Lung (tissue), 12 donors: ENCODE measurements around the gene CDK14. TPM values are rescaled to one million over a fixed set of nuclear protein-coding genes. Genes with fewer than 3 reads are reported as not detected.

Source experiments
- ATAC-seq: fragments of 200-7000 bp; cut with Tn5 transposase; one replicate; pipeline ENCODE4 v1.9.1; 2020; ENCODE audit warnings: moderate number of reproducible peaks; ENCODE audit not compliant: insufficient read depth, low FRiP score
- DNase-seq, 3 donors: peaks; one replicate each; pipeline ENCODE4 v3.0.0-alpha.2; 2013 to 2017
- H3K27ac ChIP-seq, 2 donors: one replicate each; pipeline ENCODE4 v1.5.1; 2013; ENCODE audit warnings: mild to moderate bottlenecking in 2 of 2, moderate library complexity in 2 of 2, control low read depth in 1 of 2, inconsistent platforms in 1 of 2, low read depth in 1 of 2, low read length in 1 of 2
- H3K27me3 ChIP-seq, 3 donors: one replicate each; pipeline ENCODE4 v1.5.1; 2013; ENCODE audit warnings: low read length in 2 of 3; ENCODE audit not compliant: control insufficient read depth in 3 of 3, insufficient read depth in 3 of 3
- H3K36me3 ChIP-seq, 4 donors: one replicate each; pipeline ENCODE4 v1.5.1; 2013; ENCODE audit warnings: low read length in 4 of 4, mild to moderate bottlenecking in 1 of 4, moderate library complexity in 1 of 4; ENCODE audit not compliant: control insufficient read depth in 4 of 4, insufficient read depth in 4 of 4
- H3K4me1 ChIP-seq, 5 donors: one replicate each; pipeline ENCODE4 v1.5.1; 2013; ENCODE audit warnings: low read length in 5 of 5, mild to moderate bottlenecking in 2 of 5, moderate library complexity in 1 of 5; ENCODE audit not compliant: control insufficient read depth in 5 of 5, insufficient read depth in 5 of 5
- H3K4me3 ChIP-seq: one replicate; pipeline ENCODE4 v1.5.1; 2013; ENCODE audit warnings: mild to moderate bottlenecking, control low read depth, moderate library complexity
- H3K9ac ChIP-seq, 2 donors: one replicate each; pipeline ENCODE4 v1.5.1; 2013; ENCODE audit warnings: low read length in 2 of 2, control low read depth in 1 of 2; ENCODE audit not compliant: insufficient read depth in 1 of 2
- H3K9me3 ChIP-seq, 4 donors: one replicate each; pipeline ENCODE4 v1.5.1; 2013; ENCODE audit warnings: low read length in 3 of 4, mild to moderate bottlenecking in 1 of 4, moderate library complexity in 1 of 4; ENCODE audit not compliant: control insufficient read depth in 4 of 4, insufficient read depth in 3 of 4
- WGBS, 2 donors: extraction: QIAGEN DNeasy Blood & Tissue Kit; methylation state at CpG; one replicate each; pipeline ENCODE4 v1.1.7; 2013; 5-methylcytosine and 5-hydroxymethylcytosine counted together
- polyA plus RNA-seq, 2 donors: library from polyadenylated mRNA; stranded (reverse); fragments of 200-250 nt; gene quantifications; one replicate each; pipeline ENCODE4 v1.2.1, GENCODE V29; 2013
- total RNA-seq, 2 donors: library from RNA; depleted of rRNA in 1 of 2; stranded (reverse); fragments of >200 nt in 1 of 2; gene quantifications; one replicate each; pipeline ENCODE4 v1.2.1, GENCODE V29; 2014 to 2021
- TF ChIP-seq, protein P1 (sequence below): IDR thresholded peaks from 2 replicates; pipeline ENCODE4 v1.5.1; 2012; ENCODE audit warnings: mild to moderate bottlenecking; ENCODE audit errors: control extremely low read depth, extremely low read depth
- donor health status: control.
- donor health status: control.
- donor health status: Bipolar disorder and iron deficiency.
- donor health status: healthy.
- donor health status: DM: yes; HTN: yes; CAD: no.

The CDK14 gene
- total and polyA plus RNA-seq, 4 donors = 4.3 to 117 (median 18.9) TPM

- Histone ChIP-seq H3K9ac (no peak overlapping the region), H3K9me3 (no peaks in the 10 kb centered on the region), H3K4me1 (peaks cover 0 to 36% (median 0%) of the 10 kb centered on the region in 5 donors), H3K36me3 (no peaks in the 10 kb centered on the region), H3K27me3 (no peaks in the 10 kb centered on the region), H3K4me3 (no peak overlapping the region), H3K27ac (no peak overlapping the region)
- ATAC-seq (no peak), DNase-seq (no peak)
- WGBS, 2 donors = 95% methylated on average over 2 of the region's 2 CpGs
- TF ChIP-seq, protein P1, sequence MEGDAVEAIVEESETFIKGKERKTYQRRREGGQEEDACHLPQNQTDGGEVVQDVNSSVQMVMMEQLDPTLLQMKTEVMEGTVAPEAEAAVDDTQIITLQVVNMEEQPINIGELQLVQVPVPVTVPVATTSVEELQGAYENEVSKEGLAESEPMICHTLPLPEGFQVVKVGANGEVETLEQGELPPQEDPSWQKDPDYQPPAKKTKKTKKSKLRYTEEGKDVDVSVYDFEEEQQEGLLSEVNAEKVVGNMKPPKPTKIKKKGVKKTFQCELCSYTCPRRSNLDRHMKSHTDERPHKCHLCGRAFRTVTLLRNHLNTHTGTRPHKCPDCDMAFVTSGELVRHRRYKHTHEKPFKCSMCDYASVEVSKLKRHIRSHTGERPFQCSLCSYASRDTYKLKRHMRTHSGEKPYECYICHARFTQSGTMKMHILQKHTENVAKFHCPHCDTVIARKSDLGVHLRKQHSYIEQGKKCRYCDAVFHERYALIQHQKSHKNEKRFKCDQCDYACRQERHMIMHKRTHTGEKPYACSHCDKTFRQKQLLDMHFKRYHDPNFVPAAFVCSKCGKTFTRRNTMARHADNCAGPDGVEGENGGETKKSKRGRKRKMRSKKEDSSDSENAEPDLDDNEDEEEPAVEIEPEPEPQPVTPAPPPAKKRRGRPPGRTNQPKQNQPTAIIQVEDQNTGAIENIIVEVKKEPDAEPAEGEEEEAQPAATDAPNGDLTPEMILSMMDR = no peak
These were observed 168.9 kb downstream of the CDK14 start for GRCh38 chr7:90764848-90765570.

- WGBS, 2 donors = 80% methylated on average over 7 of the region's 7 CpGs
- Histone ChIP-seq H3K9ac (peak overlapping the region in 1 of 2 donors; percentile 39), H3K9me3 (peaks cover 0 to 4% (median 0%) of the 10 kb centered on the region in 4 donors), H3K27me3 (no peaks in the 10 kb centered on the region), H3K27ac (peak overlapping the region in 1 of 2 donors; percentile 1), H3K36me3 (no peaks in the 10 kb centered on the region), H3K4me3 (no peak overlapping the region), H3K4me1 (peaks cover 0 to 16% (median 0%) of the 10 kb centered on the region in 5 donors)
- DNase-seq = peak; percentile 75 to 86 (median 80)
- TF ChIP-seq, protein P1 = no peak
- peak; percentile 64 for ATAC-seq
These were observed 170.9 kb downstream of the CDK14 start for GRCh38 chr7:90766814-90767564.

GRCh38 chr7:90768301-90768700 is 172.2 kb downstream of the CDK14 start:
- Histone ChIP-seq H3K9me3 (peaks cover 0 to 4% (median 0%) of the 10 kb centered on the region in 4 donors), H3K4me3 (no peak overlapping the region), H3K36me3 (no peaks in the 10 kb centered on the region), H3K9ac (no peak overlapping the region), H3K4me1 (peaks cover 0 to 15% (median 0%) of the 10 kb centered on the region in 5 donors), H3K27me3 (no peaks in the 10 kb centered on the region), H3K27ac (no peak overlapping the region)
- TF ChIP-seq, protein P1 = no peak
- no peak for DNase-seq
- WGBS, 2 donors = 78 to 83% methylated on average over 6 of the region's 6 CpGs
- ATAC-seq = no peak
